Ammon's horn (tissue), 1 donor: ENCODE data around the gene ATXN2.
"Not testable (repeated sequence)": the region's sequence is repeated elsewhere in the genome, so short reads cannot be mapped to it uniquely, and the experiment has no call there.

ENCODE experiments used
- DNase-seq: peaks from one replicate; pipeline ENCODE4 v3.0.0-alpha.2; 2016; ENCODE audit warnings: low spot score

The ATXN2 gene, protein sequence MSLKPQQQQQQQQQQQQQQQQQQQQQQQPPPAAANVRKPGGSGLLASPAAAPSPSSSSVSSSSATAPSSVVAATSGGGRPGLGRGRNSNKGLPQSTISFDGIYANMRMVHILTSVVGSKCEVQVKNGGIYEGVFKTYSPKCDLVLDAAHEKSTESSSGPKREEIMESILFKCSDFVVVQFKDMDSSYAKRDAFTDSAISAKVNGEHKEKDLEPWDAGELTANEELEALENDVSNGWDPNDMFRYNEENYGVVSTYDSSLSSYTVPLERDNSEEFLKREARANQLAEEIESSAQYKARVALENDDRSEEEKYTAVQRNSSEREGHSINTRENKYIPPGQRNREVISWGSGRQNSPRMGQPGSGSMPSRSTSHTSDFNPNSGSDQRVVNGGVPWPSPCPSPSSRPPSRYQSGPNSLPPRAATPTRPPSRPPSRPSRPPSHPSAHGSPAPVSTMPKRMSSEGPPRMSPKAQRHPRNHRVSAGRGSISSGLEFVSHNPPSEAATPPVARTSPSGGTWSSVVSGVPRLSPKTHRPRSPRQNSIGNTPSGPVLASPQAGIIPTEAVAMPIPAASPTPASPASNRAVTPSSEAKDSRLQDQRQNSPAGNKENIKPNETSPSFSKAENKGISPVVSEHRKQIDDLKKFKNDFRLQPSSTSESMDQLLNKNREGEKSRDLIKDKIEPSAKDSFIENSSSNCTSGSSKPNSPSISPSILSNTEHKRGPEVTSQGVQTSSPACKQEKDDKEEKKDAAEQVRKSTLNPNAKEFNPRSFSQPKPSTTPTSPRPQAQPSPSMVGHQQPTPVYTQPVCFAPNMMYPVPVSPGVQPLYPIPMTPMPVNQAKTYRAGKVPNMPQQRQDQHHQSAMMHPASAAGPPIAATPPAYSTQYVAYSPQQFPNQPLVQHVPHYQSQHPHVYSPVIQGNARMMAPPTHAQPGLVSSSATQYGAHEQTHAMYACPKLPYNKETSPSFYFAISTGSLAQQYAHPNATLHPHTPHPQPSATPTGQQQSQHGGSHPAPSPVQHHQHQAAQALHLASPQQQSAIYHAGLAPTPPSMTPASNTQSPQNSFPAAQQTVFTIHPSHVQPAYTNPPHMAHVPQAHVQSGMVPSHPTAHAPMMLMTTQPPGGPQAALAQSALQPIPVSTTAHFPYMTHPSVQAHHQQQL

DNA sequence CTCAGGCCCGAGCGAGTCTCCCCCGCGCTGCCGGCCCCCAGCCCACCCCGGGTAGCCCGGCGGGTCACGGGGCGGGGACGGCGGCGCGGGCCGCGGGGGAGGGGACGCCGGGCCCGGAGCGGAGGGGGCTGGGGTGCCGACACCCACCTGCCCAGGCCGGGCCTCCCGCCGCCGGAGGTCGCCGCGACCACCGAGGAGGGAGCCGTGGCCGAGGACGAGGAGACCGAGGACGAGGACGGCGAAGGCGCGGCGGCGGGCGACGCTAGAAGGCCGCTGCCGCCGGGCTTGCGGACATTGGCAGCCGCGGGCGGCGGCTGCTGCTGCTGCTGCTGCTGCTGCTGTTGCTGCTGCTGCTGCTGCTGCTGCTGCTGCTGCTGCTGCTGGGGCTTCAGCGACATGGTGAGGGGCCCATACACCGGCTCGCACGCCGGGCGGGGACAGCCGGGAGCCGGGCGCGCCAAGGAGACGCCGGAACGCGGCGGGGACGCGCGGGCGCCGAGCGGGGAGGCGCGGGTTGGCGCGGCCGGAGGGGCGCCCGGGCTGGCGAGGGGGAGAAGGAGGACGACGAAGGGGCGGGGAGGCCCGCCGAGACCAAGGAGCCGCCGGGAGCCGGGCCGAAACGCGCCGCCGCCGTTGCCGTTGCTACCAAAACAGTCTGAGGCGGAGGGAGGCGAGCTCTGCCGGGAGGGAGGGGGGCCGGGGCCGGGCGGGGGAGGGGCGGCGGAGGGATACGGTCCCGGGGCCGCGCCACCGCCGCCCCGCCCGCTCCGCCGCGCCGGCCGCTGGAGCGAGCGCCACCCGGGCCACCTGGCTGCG lies at the start of gene ATXN2:
TSS of gene ATXN2 (minus strand) at position 679 of the 816 bp plus-strand sequence. CDS start at position 398, 281 bp downstream.
- peak; percentile 70 for DNase-seq

DNA sequence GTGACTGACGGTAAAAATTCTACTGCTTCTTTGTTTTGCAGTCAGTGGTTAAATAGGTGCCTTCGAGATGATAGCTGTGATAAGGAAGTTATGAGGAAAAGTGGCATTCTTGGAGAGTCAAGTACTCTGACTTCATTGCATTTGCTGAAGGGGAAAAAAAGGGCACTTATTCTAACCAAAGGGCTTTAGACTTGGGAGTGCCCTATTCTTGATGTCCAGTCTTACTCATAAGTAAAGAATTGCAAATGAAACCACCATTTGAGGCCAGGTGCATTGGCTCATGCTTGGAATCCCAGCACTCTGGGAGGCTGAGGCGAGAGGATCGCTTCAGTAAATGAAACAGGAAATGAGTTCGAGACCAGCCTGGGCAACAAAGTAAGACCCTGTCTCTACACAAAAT lies 46.3 kb upstream of the ATXN2 start:
- DNase-seq = no peak

DNA sequence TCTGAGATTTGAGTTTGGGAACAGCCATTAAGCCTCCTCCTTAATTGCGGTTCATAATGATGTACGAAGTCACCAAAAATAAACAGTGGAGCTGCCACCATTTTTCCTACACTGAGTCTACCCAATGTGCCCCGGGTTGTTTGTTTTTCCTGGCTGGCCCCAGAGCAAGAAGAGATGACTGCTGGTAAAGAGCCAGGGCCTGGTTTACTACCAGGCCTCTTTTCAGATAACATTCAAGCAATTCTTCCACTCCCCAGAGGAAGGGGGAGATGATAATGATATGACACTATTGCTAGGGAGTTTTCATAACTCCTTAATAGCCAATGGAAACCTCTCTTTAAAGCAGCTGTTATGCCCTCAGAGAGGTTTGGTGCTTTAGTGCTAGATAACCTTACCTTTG lies 44.3 kb upstream of the ATXN2 start:
- no peak for DNase-seq

DNA sequence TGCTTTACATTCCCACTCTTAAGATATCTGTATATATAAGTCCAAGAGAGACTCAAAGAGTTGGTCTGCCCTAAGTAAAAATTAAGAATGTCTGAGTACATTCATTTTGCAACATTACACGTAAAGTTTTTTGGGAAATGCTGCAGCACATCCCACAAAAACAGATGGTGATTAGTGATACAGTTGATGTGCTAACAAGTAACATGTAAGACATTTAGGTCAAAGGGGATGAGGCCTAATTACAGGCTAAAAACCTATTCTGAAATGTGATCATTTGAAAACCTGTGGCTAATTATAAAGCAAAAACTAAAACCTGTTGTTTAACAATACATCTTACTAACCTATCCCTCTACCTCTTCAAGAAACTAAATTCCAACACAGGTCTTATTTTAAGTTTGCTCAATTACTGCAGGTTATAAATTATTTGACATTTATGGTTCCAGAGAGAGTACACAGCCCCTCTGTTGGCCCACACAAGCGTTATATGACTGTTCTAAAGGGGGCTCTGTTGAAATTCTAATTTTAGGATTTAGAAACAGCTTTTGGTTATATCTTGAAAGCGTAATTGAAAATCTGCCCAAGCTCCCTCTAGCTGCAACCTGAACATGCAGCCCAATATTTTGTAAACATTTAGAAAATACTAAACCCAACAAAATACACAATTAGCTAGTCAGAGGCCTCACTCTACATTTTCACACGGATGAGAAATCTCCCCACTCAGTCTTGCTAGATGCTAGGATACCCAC lies 43.7 kb upstream of the ATXN2 start:
- DNase-seq = no peak

DNA sequence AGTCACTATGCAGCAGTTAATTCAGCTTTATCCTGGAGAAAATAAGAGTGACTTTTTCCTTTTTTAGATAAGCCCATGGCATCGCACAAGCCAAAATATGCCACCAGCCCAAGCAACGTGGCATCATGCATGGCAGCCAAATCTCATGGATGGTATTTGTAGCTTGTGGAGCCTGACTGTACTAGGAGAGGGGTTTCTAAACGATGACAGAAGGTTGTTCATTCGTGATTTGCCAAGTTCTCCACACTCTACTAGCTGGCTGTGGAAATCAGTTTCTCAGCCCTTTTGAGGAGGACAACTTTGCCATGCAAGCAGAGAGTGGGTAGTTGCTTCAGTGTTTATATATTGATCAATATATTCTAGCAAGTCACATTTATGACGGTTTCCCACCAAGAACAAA lies 41.4 kb upstream of the ATXN2 start:
- peak; percentile 68 for DNase-seq

DNA sequence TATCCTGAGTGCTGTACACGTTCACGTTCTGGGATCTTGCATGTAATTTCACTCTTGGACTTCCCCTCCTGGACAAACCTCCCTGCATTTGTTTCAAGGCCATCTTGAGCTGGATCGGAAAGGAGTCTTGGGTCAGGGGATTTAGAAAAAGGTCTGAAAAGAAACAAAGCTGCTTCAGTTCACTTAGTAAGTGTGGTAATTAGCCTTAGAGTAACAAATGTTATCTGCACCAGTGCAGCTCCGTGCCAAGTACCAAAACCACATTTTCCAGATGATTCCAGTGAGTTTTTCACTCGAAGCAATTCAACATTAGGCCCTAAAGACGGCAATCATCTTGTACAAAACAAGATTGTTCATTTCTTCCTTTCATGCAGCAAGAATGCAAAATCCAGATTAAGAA lies 39.4 kb upstream of the ATXN2 start:
- DNase-seq = no peak

DNA sequence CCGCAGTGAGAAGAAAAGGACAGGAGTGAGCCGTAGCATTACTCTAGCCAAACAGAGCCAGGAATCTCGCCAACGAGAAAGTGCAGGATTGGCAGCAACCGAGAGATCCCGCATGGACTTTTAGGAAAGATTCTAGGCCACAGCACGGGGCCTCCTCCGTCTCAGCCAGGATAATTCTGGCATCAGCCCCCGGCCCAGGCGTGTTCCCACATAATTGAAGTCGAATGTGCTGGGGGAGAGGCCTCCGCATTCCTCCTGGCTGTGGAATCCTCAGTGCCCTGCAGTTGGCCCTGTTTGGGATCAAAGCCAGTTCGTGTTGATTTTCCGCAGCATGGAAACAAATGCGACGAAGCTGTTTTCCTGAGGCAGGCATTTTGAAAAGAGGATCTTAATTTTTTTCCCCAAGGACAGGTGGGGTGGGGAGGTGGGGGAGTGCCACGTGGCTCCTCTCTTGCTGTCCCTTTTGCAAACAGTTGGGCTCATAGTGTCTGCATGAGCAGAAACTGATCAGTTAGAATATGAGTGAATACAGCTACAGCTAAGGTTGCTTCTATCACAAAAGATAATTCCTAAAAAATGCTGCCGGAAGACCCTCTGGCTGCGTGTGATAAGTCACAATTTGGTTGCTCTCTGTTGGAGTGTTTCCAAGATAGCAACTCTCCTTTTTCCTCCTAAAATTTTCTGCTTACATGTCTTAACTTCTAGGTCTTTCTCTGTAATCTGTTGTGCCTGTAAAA lies 37.3 kb upstream of the ATXN2 start:
- DNase-seq = peak; percentile 67

DNA sequence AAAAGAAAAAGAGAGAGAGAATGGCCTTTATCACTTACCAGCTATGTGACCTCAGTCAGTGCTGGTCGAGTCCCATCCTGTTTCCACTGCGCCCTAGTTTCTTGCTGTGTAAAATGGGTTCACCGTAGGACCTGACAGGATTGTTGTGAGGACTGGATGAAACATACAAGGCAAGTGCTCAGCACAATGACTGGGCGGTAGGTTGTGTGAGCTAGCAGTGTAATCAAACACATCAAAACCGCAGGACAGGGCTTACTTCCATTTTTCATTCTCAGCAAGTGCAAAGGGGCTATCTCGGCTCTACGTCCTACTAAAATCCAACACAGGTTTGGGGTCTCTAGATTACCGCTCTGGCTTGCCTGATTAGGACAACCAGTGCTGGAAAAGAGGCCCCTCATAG lies 36.4 kb upstream of the ATXN2 start:
- DNase-seq = no peak

DNA sequence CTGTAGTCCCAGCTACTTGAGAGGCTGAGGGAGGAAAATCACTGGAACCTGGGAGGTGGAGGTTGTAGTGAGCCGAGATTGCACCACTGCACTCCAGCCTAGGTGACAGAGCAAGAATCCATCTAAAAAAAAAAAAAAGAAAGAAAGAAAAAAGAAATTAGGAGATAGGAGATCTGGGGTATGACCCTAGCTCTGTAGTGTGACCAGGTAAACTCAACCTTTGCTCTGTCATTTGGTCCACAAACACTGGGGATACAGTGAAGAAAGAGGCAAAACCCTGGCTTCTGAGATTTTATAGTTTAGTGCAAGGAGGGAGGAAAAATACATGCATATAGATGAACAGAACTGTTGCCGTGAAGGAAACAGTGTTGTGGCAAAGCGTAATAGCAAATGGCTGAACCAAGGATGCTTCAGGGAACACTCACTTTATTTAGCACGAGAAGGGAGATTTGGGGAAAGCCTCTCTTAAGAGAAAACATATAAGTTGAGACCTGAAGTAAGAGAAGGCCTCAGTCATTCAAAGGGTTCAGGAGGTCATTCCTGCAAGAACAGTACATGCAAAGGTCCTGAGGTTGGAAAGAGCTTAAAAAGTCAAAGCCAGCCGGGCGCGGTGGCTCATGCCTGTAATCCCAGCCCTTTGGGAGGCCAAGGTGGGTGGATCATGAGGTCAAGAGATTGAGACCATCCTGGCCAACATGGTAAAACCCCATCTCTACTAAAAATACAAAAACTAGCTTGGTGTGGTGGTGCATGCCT lies 29.6 kb upstream of the ATXN2 start:
- no peak for DNase-seq

DNA sequence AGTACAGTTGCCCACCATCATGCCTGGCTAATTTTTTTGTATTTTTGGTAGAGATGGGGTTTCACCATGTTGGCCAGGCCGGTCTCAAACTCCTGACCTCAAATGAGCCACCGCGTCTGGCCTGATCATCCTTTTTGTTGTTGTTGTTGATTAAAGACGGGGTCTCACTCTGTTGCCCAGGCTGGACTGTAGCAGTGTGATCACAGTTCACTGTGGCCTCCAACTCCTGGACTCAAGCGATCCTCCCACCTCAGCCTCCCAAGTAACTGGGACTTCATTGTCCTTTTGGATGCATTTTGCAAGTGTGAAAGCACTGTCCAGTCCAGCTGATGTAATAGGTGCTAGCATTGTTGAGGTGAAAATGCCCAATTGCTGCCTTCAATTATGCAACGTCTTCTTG lies 27.1 kb upstream of the ATXN2 start:
- DNase-seq = no peak

DNA sequence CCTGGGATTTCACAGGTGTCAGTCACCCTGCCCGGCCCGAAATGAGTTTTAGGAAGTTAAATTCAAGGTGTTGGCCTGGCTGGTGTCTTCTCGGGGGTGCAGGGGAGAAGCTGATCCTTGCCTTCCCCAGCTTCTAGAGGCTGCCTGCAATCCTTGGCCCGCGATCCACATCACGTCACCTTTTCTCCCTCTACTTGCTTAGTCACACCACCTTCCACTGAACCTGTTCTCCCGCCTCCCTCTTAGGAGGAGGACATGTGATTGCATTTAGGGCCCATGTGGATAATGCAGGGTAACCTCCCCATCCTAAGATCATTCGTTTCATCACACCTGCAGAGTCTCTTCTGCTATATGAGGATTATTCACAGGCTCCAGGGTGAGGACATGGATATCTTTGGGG lies 25.4 kb upstream of the ATXN2 start:
- DNase-seq = no peak

DNA sequence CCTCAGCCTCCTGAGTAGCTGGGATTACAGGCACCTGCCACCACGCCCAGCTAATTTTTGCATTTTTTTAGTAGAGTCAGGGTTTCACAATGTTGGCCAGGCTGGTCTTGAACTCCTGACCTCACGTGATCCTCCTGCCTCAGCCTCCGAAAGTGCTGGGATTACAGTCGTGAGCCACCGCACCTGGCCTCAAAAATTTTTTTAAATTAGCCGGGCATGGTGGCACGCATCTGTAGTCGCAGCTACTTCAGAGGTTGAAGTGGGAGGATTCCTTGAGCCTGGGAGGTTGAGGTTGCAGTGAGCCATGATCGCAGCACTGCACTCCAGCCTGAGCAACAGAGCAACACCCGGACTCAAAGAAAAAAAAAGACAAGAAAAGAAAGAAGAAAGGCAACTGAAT lies 18.7 kb upstream of the ATXN2 start:
- not testable (repeated sequence) for DNase-seq

DNA sequence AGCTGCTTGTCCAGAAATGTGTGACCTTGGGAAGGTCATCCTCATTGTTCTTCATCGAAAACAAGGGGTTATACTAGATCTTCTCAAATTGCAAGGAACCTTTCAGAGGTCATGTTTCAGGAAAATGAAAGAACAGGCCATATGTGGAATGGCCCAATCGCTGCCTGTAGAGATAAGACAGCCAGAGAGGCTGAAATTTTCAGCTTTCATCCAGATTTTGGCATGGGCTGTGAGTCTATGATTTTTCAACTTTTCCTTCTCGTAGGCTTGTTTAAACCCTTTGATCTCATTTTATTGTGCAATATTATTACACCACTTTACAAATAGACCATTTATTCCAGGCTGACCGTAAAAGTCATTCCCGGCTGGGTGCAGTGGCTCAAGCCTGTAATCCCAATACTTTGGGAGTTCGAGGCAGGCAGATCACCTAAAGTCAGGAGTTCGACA lies 17.1 kb upstream of the ATXN2 start:
- no peak for DNase-seq

DNA sequence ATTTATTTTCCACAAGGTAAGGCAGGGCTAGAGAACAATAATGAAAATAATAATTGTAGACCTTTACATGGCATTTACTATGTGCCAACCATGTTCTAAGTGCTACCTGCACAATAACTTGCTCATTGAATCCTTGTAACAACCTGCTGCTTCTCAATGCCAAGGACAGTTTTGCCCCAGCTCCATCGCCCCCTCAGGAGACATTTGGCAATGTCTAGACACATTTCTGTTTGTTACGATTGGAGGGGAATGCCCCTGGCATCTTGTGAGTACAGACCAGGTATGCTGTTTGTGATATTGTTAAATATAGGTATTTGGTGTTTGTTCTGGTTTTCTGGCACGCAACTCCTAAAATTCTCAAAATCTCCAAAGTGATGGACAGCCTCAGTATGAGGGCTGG lies 8.1 kb upstream of the ATXN2 start:
- no peak for DNase-seq

DNA sequence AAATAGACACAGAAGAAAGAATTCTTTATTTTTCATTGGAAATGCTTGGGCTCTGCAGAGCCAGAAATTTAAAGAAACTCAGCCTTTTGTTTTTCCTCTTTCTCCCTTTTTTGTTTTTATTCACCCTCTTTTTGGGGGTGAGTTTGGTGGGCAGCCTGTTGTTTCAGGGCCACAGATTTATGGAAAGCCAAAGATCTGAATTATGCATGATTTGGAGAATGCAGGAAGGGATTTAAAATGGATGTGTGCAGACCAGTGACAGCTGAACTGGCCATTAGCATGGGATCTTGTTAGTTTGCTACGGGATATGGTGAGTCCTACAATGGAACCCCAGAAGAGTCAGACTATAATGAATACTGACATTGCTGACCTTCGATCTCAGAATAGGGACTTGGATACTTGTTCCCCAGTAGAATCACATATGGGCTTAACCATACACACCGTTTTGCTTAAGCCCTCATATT lies 7.7 kb upstream of the ATXN2 start:
- DNase-seq = peak; percentile 5

DNA sequence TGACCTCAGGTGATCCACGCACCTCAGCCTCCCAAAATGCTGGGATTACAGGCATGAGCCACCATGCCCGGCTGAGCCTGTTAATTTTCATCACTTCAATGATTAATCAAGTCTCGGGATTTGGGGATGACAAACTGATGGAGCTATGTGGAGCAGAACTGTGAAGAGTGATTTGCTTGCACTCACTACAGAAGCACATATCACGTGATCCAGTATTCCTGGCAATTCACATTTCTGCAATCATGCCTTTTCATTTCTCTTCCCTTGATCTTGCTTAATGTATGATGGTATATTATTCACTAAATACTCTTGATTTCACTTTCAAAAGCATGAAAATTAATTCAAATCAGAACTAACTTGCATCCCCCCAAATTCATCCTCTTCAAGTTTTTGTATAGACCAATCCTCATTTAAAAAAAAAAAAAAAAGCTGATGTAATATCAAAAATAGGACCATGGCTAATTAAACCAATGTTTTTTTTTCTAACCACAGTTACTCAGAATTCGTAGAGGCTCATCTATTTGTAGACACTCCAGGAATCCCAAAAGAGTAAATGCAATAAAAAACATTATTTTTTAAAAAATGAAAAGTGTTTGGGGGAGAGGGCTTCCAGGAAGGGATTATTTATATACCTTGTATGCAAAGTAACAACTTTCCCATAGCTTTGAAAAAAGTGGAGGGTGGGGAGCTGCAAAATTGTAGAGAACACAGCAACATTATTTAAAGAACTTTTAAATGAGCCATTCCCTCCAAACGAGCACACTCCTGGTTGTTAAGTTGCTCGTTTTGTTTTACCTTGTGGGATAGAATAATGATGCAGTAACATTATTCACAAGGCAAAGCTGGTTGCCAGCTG lies 7.0 kb upstream of the ATXN2 start:
- no peak for DNase-seq

DNA sequence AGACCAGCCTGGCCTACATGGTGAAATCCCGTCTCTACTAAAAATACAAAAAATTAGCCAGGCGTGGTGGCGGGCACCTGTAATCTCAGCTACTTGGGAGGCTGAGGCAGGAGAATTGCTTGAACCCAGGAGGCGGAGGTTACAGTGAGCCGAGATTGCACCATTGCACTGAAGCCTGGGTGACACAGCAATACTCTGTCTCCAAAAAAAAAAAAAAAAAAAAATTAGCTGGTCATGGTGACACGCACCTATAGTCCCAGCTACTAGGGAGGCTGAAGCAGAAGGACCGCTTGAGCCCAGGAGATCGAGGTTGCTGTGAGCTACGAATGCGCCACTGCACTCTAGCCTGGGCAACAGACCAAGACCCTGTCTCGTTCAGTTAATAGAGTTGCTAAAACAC lies 3.7 kb upstream of the ATXN2 start:
- DNase-seq = not testable (repeated sequence)

DNA sequence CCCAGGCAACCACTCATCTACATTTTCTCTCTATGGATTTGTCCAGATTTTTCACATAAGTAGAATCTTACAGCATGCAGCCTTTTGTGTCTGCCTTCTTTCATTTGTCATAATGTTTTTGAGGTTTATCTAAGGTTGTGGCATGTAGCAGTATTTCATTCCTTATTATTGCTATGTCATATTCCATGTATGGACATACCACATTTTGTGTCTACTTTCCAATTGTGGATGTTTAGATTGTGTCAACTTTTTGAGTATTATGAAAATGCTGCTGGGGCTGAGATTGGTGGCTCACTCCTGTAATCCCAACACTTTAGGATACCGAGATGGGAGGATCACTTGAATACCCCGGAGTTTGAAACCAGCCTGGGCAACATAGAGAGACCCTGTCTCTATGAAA lies 3.2 kb upstream of the ATXN2 start:
- DNase-seq = no peak
